ENCODE measurements around the gene FAM174B.

FAM174B gene

DNA sequence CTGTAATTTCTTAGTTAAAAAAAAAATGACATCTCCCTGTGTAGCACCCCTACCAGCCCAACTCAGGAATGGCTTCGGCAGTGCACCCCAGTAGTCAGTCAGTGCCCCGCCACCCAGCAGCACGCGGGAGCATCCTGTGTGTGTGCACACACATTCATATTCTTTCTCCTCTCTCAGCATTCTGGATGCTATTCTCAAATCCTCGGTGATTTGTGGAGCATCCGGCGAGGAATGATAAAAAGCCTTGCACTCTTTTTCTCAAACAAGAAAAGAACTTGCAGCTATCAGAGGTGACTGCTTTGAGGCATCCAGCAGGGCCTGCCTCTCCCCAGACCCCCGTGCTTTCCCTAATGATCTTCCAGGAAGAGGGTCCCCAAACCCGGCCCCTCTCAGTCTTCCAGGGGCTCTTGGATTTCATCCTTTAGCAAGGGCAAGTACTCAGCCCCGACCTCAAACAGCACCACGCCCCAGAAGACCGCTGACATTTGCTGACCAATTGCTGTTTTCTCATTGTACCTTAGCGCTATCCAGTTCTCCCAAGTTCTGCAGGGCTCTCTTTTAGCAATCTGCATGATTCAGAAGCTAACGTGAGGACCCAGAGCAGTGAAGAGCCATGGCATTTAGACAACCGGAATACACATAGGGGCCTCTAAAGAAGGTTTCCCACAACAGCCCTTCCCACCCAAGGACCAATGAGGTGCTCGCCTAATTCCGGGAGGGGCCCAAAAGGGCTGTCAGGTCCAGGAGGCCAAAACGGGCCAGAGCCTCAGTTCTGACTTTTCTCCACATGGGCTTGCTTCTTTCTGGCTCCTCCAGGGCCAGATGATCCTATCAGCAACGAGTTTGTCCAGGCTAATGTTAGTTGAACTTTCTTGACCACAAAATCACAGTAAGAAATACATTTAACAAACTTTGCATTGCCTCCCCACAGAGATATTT is 72.2 kb downstream of the FAM174B start:
- TF ChIP-seq, protein P1, sequence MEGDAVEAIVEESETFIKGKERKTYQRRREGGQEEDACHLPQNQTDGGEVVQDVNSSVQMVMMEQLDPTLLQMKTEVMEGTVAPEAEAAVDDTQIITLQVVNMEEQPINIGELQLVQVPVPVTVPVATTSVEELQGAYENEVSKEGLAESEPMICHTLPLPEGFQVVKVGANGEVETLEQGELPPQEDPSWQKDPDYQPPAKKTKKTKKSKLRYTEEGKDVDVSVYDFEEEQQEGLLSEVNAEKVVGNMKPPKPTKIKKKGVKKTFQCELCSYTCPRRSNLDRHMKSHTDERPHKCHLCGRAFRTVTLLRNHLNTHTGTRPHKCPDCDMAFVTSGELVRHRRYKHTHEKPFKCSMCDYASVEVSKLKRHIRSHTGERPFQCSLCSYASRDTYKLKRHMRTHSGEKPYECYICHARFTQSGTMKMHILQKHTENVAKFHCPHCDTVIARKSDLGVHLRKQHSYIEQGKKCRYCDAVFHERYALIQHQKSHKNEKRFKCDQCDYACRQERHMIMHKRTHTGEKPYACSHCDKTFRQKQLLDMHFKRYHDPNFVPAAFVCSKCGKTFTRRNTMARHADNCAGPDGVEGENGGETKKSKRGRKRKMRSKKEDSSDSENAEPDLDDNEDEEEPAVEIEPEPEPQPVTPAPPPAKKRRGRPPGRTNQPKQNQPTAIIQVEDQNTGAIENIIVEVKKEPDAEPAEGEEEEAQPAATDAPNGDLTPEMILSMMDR (IDR thresholded peaks at IDR 0.05; ENCODE audit: extremely low read depth, missing control alignments), result no peak
- DNase-seq (ENCODE audit: low spot score), result no peak

DNA sequence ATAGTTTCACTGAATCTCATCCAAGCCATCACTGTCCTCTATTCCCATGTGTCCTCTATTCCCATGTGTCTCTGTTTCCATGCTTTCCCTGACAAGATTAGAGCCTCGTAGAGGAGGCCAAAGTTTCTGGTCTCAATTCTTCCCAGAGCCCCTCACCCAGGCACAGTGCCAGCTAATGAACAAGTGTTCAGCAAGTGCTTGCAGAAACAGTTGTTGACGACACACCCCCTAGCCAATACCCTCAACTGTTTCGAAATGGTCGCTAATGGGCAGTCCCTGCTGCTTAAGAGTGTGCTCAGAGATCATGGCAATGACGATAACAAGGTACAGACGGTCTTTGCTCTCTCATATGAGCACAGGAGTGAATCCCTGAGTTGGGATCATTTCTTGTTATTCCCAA is 73.4 kb downstream of the FAM174B start:
- TF ChIP-seq, protein P1 (IDR thresholded peaks at IDR 0.05; ENCODE audit: extremely low read depth, missing control alignments), result no peak
- no peak for DNase-seq (ENCODE audit: low spot score)

DNA sequence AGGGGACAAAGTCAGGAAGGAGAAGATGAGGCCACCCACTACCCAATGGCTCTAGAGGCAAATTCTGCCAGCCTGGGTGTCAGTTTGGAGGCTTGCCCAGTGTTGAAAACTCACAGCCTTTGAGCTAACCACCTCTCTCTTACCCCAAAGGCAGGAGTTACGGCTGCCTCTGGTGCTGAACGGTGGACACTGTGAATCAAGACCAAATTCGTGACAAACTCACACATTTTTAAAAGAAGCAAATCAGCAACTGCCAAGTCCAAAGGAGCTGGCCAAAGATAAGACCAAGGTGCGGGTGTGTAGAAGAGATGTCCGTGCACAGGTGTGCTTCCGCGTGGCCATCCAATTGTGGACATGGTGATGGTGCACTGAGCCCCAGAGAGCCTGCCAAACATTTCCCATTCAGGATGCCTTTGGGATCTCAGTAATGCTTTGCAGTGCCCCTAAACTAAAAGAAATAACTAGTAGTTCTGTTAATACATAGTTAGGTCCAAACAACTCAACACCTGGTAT is 74.6 kb downstream of the FAM174B start:
- TF ChIP-seq, protein P1 (IDR thresholded peaks at IDR 0.05; ENCODE audit: extremely low read depth, missing control alignments), result no peak
- no peak for DNase-seq (ENCODE audit: low spot score)

DNA sequence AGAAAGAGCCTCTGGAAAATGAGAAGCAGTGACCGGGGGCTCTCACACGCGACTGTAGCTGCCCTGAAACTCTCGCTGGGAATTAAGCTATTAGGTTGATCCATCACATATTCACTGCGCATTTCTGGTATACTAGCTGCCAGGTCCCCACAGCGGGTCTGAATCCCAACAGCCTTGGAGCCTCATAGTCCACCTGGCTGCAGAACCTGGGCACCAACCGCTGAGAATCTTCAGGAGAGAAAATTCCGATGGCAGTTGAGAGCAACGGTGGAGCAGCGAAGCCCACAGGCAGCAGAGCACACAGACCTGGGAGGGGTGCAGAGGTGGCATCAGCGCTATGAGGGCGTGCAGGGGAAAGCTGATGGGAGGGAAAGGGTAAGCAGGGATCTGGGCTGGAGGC is 75.1 kb downstream of the FAM174B start:
- no peak for DNase-seq (ENCODE audit: low spot score)
- TF ChIP-seq, protein P1 (IDR thresholded peaks at IDR 0.05; ENCODE audit: extremely low read depth, missing control alignments), result no peak

DNA sequence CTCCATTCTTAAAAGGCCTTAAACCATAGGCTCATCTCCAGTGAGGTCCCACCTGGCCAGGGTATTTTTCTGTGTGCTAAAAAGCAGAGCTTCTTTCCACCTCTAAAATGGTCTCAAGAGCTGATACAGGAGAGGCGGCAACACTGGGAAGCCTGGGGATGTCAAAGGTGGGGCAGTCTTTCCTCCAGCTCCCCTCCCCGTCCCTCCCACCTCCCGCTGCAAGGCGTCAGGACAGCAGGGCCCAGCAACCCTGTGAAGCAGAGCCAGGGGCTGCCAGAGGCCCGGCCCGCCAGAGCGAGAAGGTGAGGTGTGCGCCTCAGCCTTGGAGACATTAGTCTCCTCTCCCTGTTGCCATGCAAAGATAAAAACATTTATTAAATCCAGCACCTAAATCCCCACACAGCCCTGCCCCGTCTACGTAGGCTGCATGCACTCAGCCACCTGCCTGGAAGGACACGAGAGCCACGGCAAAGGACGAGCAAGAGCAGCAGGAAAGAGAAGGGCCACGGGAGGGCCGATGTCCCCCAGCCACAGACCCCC is 75.6 kb downstream of the FAM174B start:
- no peak for DNase-seq (ENCODE audit: low spot score)
- TF ChIP-seq, protein P1 (IDR thresholded peaks at IDR 0.05; ENCODE audit: extremely low read depth, missing control alignments), result no peak

DNA sequence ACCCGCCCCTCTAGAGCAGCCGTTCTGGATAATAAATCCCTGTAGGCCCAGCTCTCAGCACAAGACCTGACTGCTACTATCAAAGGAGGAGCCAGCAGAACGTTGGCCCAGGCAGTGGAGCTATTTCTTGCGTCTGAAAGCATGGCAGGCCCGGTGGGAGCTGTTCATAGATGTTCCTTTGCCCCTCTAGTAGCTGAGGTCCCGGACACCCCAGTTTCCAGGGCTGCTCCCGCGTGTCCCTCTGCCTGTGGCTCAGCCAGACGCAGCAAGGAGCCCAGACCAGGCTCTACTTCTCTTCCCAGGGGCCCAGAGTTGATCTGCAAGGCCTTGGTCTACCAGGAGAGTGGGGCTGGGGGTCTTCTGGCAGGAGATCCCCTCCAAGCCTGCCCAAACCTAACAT is 76.1 kb downstream of the FAM174B start:
- DNase-seq (ENCODE audit: low spot score), result no peak
- TF ChIP-seq, protein P1 (IDR thresholded peaks at IDR 0.05; ENCODE audit: extremely low read depth, missing control alignments), result no peak

Measured in GM20000 (cell line).